Measurements from ENCODE around the gene BYSL.

The BYSL gene

GRCh38 chr6:41966961-41967311 lies 45.6 kb downstream of the BYSL start:
- ChIA-PET POLR2A (interaction anchor here (1.0 kb wide), 1 partner anchor 10 kb away, joined by 3 read pairs; no protein-coding TSS in a partner anchor), CTCF (interaction anchor here (1.0 kb wide), 1 partner anchor 11 kb away, joined by 3 read pairs; no protein-coding TSS in a partner anchor)
- TF ChIP-seq FOXM1 (IDR thresholded peaks at IDR 0.05; ENCODE audit: borderline replicate concordance) = no peak
- no peak for DNase-seq (ENCODE audit: extremely low spot score)

- DNase-seq (ENCODE audit: extremely low spot score) = no peak
- POLR2A ChIA-PET = interaction anchor here (1.0 kb wide), 1 partner anchor 9 kb away, joined by 3 read pairs; no protein-coding TSS in a partner anchor
- TF ChIP-seq ARNT (IDR thresholded peaks at IDR 0.05) (no peak), FOXA1 (IDR thresholded peaks at IDR 0.05) (no peak), BHLHE40 (IDR thresholded peaks at IDR 0.05; ENCODE audit: borderline replicate concordance) (no peak), SUZ12 (IDR thresholded peaks at IDR 0.05) (no peak), FOXM1 (IDR thresholded peaks at IDR 0.05; ENCODE audit: borderline replicate concordance) (no peak), SP1 (IDR thresholded peaks at IDR 0.05) (no peak), HDGF (IDR thresholded peaks at IDR 0.05; ENCODE audit: borderline replicate concordance) (no peak), L3MBTL2 (conservative IDR thresholded peaks at IDR 0.05) (no peak), ELF4 (IDR thresholded peaks at IDR 0.05) (no peak), TARDBP (IDR thresholded peaks at IDR 0.05) (no peak), NFRKB (IDR thresholded peaks at IDR 0.05) (no peak), ZNF384 (IDR thresholded peaks at IDR 0.05) (no peak), FOXK2 (IDR thresholded peaks at IDR 0.05) (no peak), LEF1 (IDR thresholded peaks at IDR 0.05; ENCODE audit: borderline replicate concordance) (no peak), CTBP1 (IDR thresholded peaks at IDR 0.05; ENCODE audit: borderline replicate concordance) (no peak)
- TF ChIP-seq, protein P1, sequence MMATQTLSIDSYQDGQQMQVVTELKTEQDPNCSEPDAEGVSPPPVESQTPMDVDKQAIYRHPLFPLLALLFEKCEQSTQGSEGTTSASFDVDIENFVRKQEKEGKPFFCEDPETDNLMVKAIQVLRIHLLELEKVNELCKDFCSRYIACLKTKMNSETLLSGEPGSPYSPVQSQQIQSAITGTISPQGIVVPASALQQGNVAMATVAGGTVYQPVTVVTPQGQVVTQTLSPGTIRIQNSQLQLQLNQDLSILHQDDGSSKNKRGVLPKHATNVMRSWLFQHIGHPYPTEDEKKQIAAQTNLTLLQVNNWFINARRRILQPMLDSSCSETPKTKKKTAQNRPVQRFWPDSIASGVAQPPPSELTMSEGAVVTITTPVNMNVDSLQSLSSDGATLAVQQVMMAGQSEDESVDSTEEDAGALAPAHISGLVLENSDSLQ (IDR thresholded peaks at IDR 0.05) = no peak
- CTCF ChIA-PET = interaction anchor here (0.6 to 1.0 kb wide), 2 partner anchors 10 to 26 kb away, joined by 3 to 4 read pairs; no protein-coding TSS in a partner anchor
Observed at GRCh38 chr6:41967312-41968287, 46.3 kb downstream of the BYSL start.

- POLR2A ChIA-PET = no interaction called here
- no peak for DNase-seq (ENCODE audit: extremely low spot score)
- no peak for TF ChIP-seq L3MBTL2 (conservative IDR thresholded peaks at IDR 0.05)
- TF ChIP-seq ZNF384 (IDR thresholded peaks at IDR 0.05) = no peak
- TF ChIP-seq ARNT (IDR thresholded peaks at IDR 0.05) = no peak
- TF ChIP-seq HDGF (IDR thresholded peaks at IDR 0.05; ENCODE audit: borderline replicate concordance) = no peak
- TF ChIP-seq CTBP1 (IDR thresholded peaks at IDR 0.05; ENCODE audit: borderline replicate concordance) = no peak
- no peak for TF ChIP-seq BHLHE40 (IDR thresholded peaks at IDR 0.05; ENCODE audit: borderline replicate concordance)
- no peak for TF ChIP-seq TARDBP (IDR thresholded peaks at IDR 0.05)
- TF ChIP-seq SUZ12 (IDR thresholded peaks at IDR 0.05) = no peak
- no peak for TF ChIP-seq LEF1 (IDR thresholded peaks at IDR 0.05; ENCODE audit: borderline replicate concordance)
- no peak for TF ChIP-seq NFRKB (IDR thresholded peaks at IDR 0.05)
- no peak for TF ChIP-seq FOXK2 (IDR thresholded peaks at IDR 0.05)
- TF ChIP-seq FOXM1 (IDR thresholded peaks at IDR 0.05; ENCODE audit: borderline replicate concordance) = no peak
- TF ChIP-seq, protein P1 (IDR thresholded peaks at IDR 0.05) = no peak
- no peak for TF ChIP-seq FOXA1 (IDR thresholded peaks at IDR 0.05)
- no peak for TF ChIP-seq ELF4 (IDR thresholded peaks at IDR 0.05)
- TF ChIP-seq SP1 (IDR thresholded peaks at IDR 0.05) = no peak
- CTCF ChIA-PET = no interaction called here
Observed at GRCh38 chr6:41970436-41970846, 49.1 kb downstream of the BYSL start.

- no peak for TF ChIP-seq LEF1 (IDR thresholded peaks at IDR 0.05; ENCODE audit: borderline replicate concordance)
- no peak for TF ChIP-seq CTBP1 (IDR thresholded peaks at IDR 0.05; ENCODE audit: borderline replicate concordance)
- no peak for TF ChIP-seq ZNF384 (IDR thresholded peaks at IDR 0.05)
- TF ChIP-seq HDGF (IDR thresholded peaks at IDR 0.05; ENCODE audit: borderline replicate concordance) = no peak
- TF ChIP-seq NFRKB (IDR thresholded peaks at IDR 0.05) = no peak
- TF ChIP-seq FOXM1 (IDR thresholded peaks at IDR 0.05; ENCODE audit: borderline replicate concordance) = no peak
- no peak for TF ChIP-seq TARDBP (IDR thresholded peaks at IDR 0.05)
- no peak for TF ChIP-seq ARNT (IDR thresholded peaks at IDR 0.05)
- TF ChIP-seq L3MBTL2 (conservative IDR thresholded peaks at IDR 0.05) = no peak
- no peak for TF ChIP-seq SP1 (IDR thresholded peaks at IDR 0.05)
- TF ChIP-seq FOXK2 (IDR thresholded peaks at IDR 0.05) = no peak
- no peak for TF ChIP-seq ELF4 (IDR thresholded peaks at IDR 0.05)
- POLR2A ChIA-PET = interaction anchor here (0.9 kb wide), 1 partner anchor 9 kb away, joined by 4 read pairs; no protein-coding TSS in a partner anchor
- CTCF ChIA-PET = no interaction called here
- DNase-seq (ENCODE audit: extremely low spot score) = no peak
Observed at GRCh38 chr6:41972826-41973225, 51.5 kb downstream of the BYSL start.

- no peak for DNase-seq (ENCODE audit: extremely low spot score)
- ChIA-PET CTCF (no interaction called here), POLR2A (no interaction called here)
- TF ChIP-seq ZNF384 (IDR thresholded peaks at IDR 0.05) (no peak), FOXM1 (IDR thresholded peaks at IDR 0.05; ENCODE audit: borderline replicate concordance) (no peak), TARDBP (IDR thresholded peaks at IDR 0.05) (no peak), LEF1 (IDR thresholded peaks at IDR 0.05; ENCODE audit: borderline replicate concordance) (no peak), BHLHE40 (IDR thresholded peaks at IDR 0.05; ENCODE audit: borderline replicate concordance) (no peak), NFRKB (IDR thresholded peaks at IDR 0.05) (no peak), FOXK2 (IDR thresholded peaks at IDR 0.05) (no peak), HDGF (IDR thresholded peaks at IDR 0.05; ENCODE audit: borderline replicate concordance) (no peak), SUZ12 (IDR thresholded peaks at IDR 0.05) (no peak)
Observed at GRCh38 chr6:41974281-41974825, 53.1 kb downstream of the BYSL start.

- POLR2A ChIA-PET = no interaction called here
- CTCF ChIA-PET = no interaction called here
- TF ChIP-seq TARDBP (IDR thresholded peaks at IDR 0.05) (no peak), ELF4 (IDR thresholded peaks at IDR 0.05) (no peak), CTBP1 (IDR thresholded peaks at IDR 0.05; ENCODE audit: borderline replicate concordance) (no peak), FOXK2 (IDR thresholded peaks at IDR 0.05) (no peak), L3MBTL2 (conservative IDR thresholded peaks at IDR 0.05) (no peak)
- no peak for DNase-seq (ENCODE audit: extremely low spot score)
Observed at GRCh38 chr6:41975276-41975675, 54.0 kb downstream of the BYSL start.
